NCI-H146 treated with DMSO at 0.1 percent for 48 hours (cell line): Measurements from ENCODE around the gene SERINC2.
"Not testable (repeated sequence)": the region's sequence is repeated elsewhere in the genome, so short reads cannot be mapped to it uniquely, and the experiment has no call there.

ENCODE experiments used
- DNase-seq: peaks from one replicate; lab custom pipeline; 2025; ENCODE audit not compliant: unreplicated experiment; lab: John Stamatoyannopoulos, UW

SERINC2 gene

GRCh38 chr1:31412205-31412604 is 808 bp upstream of the SERINC2 start:
- no peak for DNase-seq

- peak; percentile 13 for DNase-seq
These were observed 490 bp downstream of the SERINC2 start for GRCh38 chr1:31413405-31414001.

GRCh38 chr1:31414980-31415370 is 2.0 kb downstream of the SERINC2 start:
- no peak for DNase-seq

GRCh38 chr1:31415658-31416057 is 2.6 kb downstream of the SERINC2 start:
- DNase-seq: no peak

GRCh38 chr1:31416101-31416736 is 3.2 kb downstream of the SERINC2 start:
- no peak for DNase-seq

GRCh38 chr1:31417148-31417547 is 4.1 kb downstream of the SERINC2 start:
- DNase-seq: no peak

GRCh38 chr1:31418626-31419323 is 5.8 kb downstream of the SERINC2 start:
- no peak for DNase-seq

- DNase-seq: no peak
These were observed 7.7 kb downstream of the SERINC2 start for GRCh38 chr1:31420716-31421115.

GRCh38 chr1:31421371-31422040 is 8.5 kb downstream of the SERINC2 start:
- DNase-seq: no peak

- DNase-seq: no peak
These were observed 9.7 kb downstream of the SERINC2 start for GRCh38 chr1:31422505-31423319.

- DNase-seq: no peak
These were observed 10.5 kb downstream of the SERINC2 start for GRCh38 chr1:31423418-31423947.

- no peak for DNase-seq
These were observed 11.6 kb downstream of the SERINC2 start for GRCh38 chr1:31424568-31424967.

- DNase-seq: no peak
These were observed 12.5 kb downstream of the SERINC2 start for GRCh38 chr1:31425301-31426081.

GRCh38 chr1:31426249-31426922 is 13.4 kb downstream of the SERINC2 start:
- DNase-seq: no peak

GRCh38 chr1:31427322-31427721 is 14.3 kb downstream of the SERINC2 start:
- no peak for DNase-seq

GRCh38 chr1:31428436-31429221 is 15.6 kb downstream of the SERINC2 start:
- DNase-seq: no peak

GRCh38 chr1:31429583-31429982 is 16.6 kb downstream of the SERINC2 start:
- DNase-seq: no peak

- DNase-seq: not testable (repeated sequence)
These were observed 18.6 kb downstream of the SERINC2 start for GRCh38 chr1:31431351-31432257.
